HCT116 (cell line): ENCODE measurements around the gene ECE2.

Experiments used
- CBX3 ChIP-seq: IDR thresholded peaks from 2 replicates; pipeline ENCODE4 v1.6.1; 2012; ENCODE audit warnings: low read depth
- CEBPB ChIP-seq: IDR thresholded peaks from 2 replicates; pipeline ENCODE4 v1.6.1; 2012; ENCODE audit warnings: low read depth
- EZH2 ChIP-seq: fragments of 200-600 bp; sonication (generic); IDR thresholded peaks from 2 replicates; pipeline ENCODE4 v1.6.1; 2017; ENCODE audit warnings: antibody characterized with exemption, mixed run types
- EZH2phosphoT487 ChIP-seq: fragments of 200-600 bp; IDR thresholded peaks from 2 replicates; pipeline ENCODE4 v1.6.1; 2018; ENCODE audit warnings: antibody characterized with exemption, borderline replicate concordance
- POLR2A ChIP-seq: IDR thresholded peaks from 2 replicates; pipeline ENCODE4 v1.7.0; 2011; ENCODE audit warnings: borderline replicate concordance; ENCODE audit not compliant: insufficient read depth, insufficient read length; ENCODE audit errors: extremely low read depth
- POLR2AphosphoS5 ChIP-seq: IDR thresholded peaks from 2 replicates; pipeline ENCODE4 v1.6.1; 2011; ENCODE audit warnings: mild to moderate bottlenecking, low read depth, low read length, moderate library complexity
- SP1 ChIP-seq: IDR thresholded peaks from 2 replicates; pipeline ENCODE4 v1.6.1; 2012; ENCODE audit warnings: low read depth
- TCF7L2 ChIP-seq: IDR thresholded peaks from 2 replicates; pipeline ENCODE4 v1.7.0; 2011; ENCODE audit warnings: borderline replicate concordance, inconsistent platforms; ENCODE audit not compliant: insufficient read depth, insufficient read length; ENCODE audit errors: extremely low read depth
- TF ChIP-seq, protein P1 (sequence below), 3 experiments: fragments of 200-600 bp in 1 of 3; sonication (generic) in 1 of 3; IDR thresholded peaks in 2 of 3; conservative IDR thresholded peaks in 1 of 3; 2 replicates each; pipeline ENCODE4 v1.5.1; 2012 to 2017; ENCODE audit warnings: low read depth in 2 of 3, low read length in 2 of 3, antibody characterized with exemption in 1 of 3, borderline replicate concordance in 1 of 3, control low read depth in 1 of 3, mild to moderate bottlenecking in 1 of 3, mixed read lengths in 1 of 3, mixed run types in 1 of 3, moderate library complexity in 1 of 3; ENCODE audit not compliant: insufficient read depth in 1 of 3
- TF ChIP-seq, protein P2 (sequence below): IDR thresholded peaks from 2 replicates; pipeline ENCODE4 v1.6.1; 2012
- TF ChIP-seq, protein P3 (sequence below): IDR thresholded peaks from 2 replicates; pipeline ENCODE4 v1.6.1; 2012; ENCODE audit warnings: low read depth
- TF ChIP-seq, protein P4 (sequence below): IDR thresholded peaks from 2 replicates; pipeline ENCODE4 v1.6.1; 2012

DNA sequence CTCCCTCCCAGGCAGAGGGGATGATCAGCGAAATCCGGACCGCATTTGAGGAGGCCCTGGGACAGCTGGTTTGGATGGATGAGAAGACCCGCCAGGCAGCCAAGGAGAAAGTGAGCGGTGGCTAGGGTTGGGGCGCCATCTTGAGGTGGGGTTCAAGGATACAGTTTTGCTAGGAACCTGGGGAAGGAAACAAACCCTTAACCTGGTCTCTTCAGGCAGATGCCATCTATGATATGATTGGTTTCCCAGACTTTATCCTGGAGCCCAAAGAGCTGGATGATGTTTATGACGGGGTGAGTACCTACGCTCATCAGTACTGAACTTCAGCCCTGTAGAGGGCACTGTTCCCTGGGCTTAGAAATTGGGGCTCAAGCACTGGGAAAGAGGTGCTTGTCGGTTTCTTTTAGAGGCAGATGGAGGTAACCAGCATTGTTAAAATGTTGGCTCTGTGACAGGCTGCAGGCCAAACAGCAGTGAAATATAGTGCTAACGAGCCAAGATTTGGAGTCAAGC is 13.7 kb downstream of the ECE2 start:
- TF ChIP-seq CEBPB, result no peak
- no peak for TF ChIP-seq EZH2
- TF ChIP-seq POLR2AphosphoS5, result no peak
- TF ChIP-seq, protein P1, sequence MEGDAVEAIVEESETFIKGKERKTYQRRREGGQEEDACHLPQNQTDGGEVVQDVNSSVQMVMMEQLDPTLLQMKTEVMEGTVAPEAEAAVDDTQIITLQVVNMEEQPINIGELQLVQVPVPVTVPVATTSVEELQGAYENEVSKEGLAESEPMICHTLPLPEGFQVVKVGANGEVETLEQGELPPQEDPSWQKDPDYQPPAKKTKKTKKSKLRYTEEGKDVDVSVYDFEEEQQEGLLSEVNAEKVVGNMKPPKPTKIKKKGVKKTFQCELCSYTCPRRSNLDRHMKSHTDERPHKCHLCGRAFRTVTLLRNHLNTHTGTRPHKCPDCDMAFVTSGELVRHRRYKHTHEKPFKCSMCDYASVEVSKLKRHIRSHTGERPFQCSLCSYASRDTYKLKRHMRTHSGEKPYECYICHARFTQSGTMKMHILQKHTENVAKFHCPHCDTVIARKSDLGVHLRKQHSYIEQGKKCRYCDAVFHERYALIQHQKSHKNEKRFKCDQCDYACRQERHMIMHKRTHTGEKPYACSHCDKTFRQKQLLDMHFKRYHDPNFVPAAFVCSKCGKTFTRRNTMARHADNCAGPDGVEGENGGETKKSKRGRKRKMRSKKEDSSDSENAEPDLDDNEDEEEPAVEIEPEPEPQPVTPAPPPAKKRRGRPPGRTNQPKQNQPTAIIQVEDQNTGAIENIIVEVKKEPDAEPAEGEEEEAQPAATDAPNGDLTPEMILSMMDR (IDR thresholded peaks at IDR 0.05 in 2 of 3, conservative IDR thresholded peaks at IDR 0.05 in 1 of 3; ENCODE audit: borderline replicate concordance in 1 of 3, insufficient read depth in 1 of 3, low read depth in 2 of 3, low read length in 2 of 3), result peak; percentile 75 to 97 (median 90)
- TF ChIP-seq, protein P2, sequence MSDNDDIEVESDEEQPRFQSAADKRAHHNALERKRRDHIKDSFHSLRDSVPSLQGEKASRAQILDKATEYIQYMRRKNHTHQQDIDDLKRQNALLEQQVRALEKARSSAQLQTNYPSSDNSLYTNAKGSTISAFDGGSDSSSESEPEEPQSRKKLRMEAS, result no peak
- no peak for TF ChIP-seq POLR2A
- TF ChIP-seq EZH2phosphoT487, result no peak
- TF ChIP-seq SP1, result no peak
- TF ChIP-seq, protein P3, sequence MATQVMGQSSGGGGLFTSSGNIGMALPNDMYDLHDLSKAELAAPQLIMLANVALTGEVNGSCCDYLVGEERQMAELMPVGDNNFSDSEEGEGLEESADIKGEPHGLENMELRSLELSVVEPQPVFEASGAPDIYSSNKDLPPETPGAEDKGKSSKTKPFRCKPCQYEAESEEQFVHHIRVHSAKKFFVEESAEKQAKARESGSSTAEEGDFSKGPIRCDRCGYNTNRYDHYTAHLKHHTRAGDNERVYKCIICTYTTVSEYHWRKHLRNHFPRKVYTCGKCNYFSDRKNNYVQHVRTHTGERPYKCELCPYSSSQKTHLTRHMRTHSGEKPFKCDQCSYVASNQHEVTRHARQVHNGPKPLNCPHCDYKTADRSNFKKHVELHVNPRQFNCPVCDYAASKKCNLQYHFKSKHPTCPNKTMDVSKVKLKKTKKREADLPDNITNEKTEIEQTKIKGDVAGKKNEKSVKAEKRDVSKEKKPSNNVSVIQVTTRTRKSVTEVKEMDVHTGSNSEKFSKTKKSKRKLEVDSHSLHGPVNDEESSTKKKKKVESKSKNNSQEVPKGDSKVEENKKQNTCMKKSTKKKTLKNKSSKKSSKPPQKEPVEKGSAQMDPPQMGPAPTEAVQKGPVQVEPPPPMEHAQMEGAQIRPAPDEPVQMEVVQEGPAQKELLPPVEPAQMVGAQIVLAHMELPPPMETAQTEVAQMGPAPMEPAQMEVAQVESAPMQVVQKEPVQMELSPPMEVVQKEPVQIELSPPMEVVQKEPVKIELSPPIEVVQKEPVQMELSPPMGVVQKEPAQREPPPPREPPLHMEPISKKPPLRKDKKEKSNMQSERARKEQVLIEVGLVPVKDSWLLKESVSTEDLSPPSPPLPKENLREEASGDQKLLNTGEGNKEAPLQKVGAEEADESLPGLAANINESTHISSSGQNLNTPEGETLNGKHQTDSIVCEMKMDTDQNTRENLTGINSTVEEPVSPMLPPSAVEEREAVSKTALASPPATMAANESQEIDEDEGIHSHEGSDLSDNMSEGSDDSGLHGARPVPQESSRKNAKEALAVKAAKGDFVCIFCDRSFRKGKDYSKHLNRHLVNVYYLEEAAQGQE, result no peak
- TF ChIP-seq, protein P4, sequence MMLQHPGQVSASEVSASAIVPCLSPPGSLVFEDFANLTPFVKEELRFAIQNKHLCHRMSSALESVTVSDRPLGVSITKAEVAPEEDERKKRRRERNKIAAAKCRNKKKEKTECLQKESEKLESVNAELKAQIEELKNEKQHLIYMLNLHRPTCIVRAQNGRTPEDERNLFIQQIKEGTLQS, result no peak
- 0 out of 2 replicates have a peak, but pooled peaks have one; percentile 45 for TF ChIP-seq CBX3
- peak; percentile 36 for TF ChIP-seq TCF7L2
